GM12878 (cell line): ENCODE measurements around the gene KRTAP13-1. TPM values are rescaled to one million over a fixed set of nuclear protein-coding genes. Genes with fewer than 3 reads are reported as not detected.

Experiments
- IRF4 ChIP-seq: IDR thresholded peaks from 2 replicates; pipeline ENCODE4 v1.6.1; 2011; ENCODE audit warnings: low read depth, low read length
- KAT2A ChIP-seq: conservative IDR thresholded peaks from 2 replicates; pipeline ENCODE4 v1.6.1; 2011; ENCODE audit warnings: low read depth, low read length; ENCODE audit not compliant: control insufficient read depth
- NR2C2 ChIP-seq: IDR thresholded peaks from 2 replicates; pipeline ENCODE4 v1.6.1; 2011; ENCODE audit warnings: borderline replicate concordance, low read depth; ENCODE audit not compliant: control insufficient read depth, insufficient read length
- STAT3 ChIP-seq: IDR thresholded peaks from 2 replicates; pipeline ENCODE4 v1.6.1; 2011; ENCODE audit warnings: low read depth, low read length, improper control_type of control experiment
- SUZ12 ChIP-seq: fragments of 200-600 bp; sonication (generic); IDR thresholded peaks from one replicate; pipeline ENCODE4 v1.6.1; 2018; ENCODE audit warnings: antibody characterized with exemption, mild to moderate bottlenecking; ENCODE audit not compliant: unreplicated experiment
- TARDBP ChIP-seq: IDR thresholded peaks from 2 replicates; pipeline ENCODE4 v1.6.1; 2016; ENCODE audit warnings: borderline replicate concordance
- polyA plus RNA-seq, 11 experiments: library from polyadenylated mRNA; depleted of rRNA in 4 of 11; unstranded in 6 of 11; stranded (reverse) in 5 of 11; fragments of >200 nt; fragmentation: Nextera tagmentation in 4 of 11; fragmentation: Illumina TruSeq in 1 of 11; extraction: Ambion mirVana in 4 of 11; extraction: Trizol in 1 of 11; gene quantifications; 1 replicate in 1 of 11; 2 replicates in 10 of 11; pipeline versions ENCODE4 v1.2.1 to v1.2.3, GENCODE V29; 2011 to 2016; ENCODE audit warnings: inconsistent platforms in 2 of 11, missing spikeins in 2 of 11, low read depth in 1 of 11
- total RNA-seq, 4 experiments: library from RNA; depleted of rRNA in 3 of 4; stranded (reverse); fragments of >200 nt in 3 of 4; fragmentation: Illumina TruSeq in 1 of 4; extraction: Trizol in 1 of 4; gene quantifications; 2 replicates each; pipeline versions ENCODE4 v1.2.1 to v1.2.3, GENCODE V29; 2013 to 2021
- TF ChIP-seq, protein P1 (sequence below): IDR thresholded peaks from 2 replicates; pipeline ENCODE4 v1.6.1; 2012; ENCODE audit warnings: improper control_type of control experiment, low read depth, low read length; ENCODE audit not compliant: insufficient replicate concordance
- TF ChIP-seq, protein P2 (sequence below): fragments of 450-650 bp; IDR thresholded peaks from 2 replicates; pipeline ENCODE4 v1.6.1; 2017; ENCODE audit warnings: borderline replicate concordance
- TF ChIP-seq, protein P3 (sequence below): fragments of 450-650 bp; IDR thresholded peaks from 2 replicates; pipeline ENCODE4 v1.6.1; 2014; ENCODE audit warnings: mild to moderate bottlenecking

The KRTAP13-1 gene
- total and polyA plus RNA-seq, 10 of the 15 experiments (the other 5 are each of a cell fraction or from before 2014, with no cell fraction given) = not detected

DNA sequence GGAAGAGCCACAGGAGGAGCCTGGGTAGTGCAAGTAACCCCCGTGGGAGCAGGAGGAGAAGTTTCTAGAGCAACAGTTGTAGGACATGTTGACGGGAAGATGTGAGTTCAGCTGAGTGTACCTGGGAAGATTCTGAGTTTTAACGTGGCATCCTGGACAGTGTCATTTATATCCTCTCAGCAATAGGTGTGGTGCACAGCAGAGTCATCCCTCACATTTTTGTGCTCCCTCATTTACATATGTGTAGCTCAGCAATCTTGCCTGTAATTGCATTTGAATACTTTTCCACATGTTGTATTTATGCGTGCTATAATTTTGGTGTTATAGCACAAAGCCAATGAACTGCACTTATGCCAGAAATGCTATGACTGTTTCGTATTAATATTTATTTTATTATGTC lies 30.0 kb downstream of the KRTAP13-1 start, which contains the start of gene KRTAP13-3 (continued):
- TF ChIP-seq, protein P1, sequence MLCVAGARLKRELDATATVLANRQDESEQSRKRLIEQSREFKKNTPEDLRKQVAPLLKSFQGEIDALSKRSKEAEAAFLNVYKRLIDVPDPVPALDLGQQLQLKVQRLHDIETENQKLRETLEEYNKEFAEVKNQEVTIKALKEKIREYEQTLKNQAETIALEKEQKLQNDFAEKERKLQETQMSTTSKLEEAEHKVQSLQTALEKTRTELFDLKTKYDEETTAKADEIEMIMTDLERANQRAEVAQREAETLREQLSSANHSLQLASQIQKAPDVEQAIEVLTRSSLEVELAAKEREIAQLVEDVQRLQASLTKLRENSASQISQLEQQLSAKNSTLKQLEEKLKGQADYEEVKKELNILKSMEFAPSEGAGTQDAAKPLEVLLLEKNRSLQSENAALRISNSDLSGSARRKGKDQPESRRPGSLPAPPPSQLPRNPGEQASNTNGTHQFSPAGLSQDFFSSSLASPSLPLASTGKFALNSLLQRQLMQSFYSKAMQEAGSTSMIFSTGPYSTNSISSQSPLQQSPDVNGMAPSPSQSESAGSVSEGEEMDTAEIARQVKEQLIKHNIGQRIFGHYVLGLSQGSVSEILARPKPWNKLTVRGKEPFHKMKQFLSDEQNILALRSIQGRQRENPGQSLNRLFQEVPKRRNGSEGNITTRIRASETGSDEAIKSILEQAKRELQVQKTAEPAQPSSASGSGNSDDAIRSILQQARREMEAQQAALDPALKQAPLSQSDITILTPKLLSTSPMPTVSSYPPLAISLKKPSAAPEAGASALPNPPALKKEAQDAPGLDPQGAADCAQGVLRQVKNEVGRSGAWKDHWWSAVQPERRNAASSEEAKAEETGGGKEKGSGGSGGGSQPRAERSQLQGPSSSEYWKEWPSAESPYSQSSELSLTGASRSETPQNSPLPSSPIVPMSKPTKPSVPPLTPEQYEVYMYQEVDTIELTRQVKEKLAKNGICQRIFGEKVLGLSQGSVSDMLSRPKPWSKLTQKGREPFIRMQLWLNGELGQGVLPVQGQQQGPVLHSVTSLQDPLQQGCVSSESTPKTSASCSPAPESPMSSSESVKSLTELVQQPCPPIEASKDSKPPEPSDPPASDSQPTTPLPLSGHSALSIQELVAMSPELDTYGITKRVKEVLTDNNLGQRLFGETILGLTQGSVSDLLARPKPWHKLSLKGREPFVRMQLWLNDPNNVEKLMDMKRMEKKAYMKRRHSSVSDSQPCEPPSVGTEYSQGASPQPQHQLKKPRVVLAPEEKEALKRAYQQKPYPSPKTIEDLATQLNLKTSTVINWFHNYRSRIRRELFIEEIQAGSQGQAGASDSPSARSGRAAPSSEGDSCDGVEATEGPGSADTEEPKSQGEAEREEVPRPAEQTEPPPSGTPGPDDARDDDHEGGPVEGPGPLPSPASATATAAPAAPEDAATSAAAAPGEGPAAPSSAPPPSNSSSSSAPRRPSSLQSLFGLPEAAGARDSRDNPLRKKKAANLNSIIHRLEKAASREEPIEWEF = no peak
- TF ChIP-seq TARDBP (no peak), KAT2A (no peak), STAT3 (no peak), IRF4 (no peak), NR2C2 (no peak), SUZ12 (no peak)
- TF ChIP-seq, protein P2, sequence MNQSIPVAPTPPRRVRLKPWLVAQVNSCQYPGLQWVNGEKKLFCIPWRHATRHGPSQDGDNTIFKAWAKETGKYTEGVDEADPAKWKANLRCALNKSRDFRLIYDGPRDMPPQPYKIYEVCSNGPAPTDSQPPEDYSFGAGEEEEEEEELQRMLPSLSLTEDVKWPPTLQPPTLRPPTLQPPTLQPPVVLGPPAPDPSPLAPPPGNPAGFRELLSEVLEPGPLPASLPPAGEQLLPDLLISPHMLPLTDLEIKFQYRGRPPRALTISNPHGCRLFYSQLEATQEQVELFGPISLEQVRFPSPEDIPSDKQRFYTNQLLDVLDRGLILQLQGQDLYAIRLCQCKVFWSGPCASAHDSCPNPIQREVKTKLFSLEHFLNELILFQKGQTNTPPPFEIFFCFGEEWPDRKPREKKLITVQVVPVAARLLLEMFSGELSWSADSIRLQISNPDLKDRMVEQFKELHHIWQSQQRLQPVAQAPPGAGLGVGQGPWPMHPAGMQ = no peak
- TF ChIP-seq, protein P3, sequence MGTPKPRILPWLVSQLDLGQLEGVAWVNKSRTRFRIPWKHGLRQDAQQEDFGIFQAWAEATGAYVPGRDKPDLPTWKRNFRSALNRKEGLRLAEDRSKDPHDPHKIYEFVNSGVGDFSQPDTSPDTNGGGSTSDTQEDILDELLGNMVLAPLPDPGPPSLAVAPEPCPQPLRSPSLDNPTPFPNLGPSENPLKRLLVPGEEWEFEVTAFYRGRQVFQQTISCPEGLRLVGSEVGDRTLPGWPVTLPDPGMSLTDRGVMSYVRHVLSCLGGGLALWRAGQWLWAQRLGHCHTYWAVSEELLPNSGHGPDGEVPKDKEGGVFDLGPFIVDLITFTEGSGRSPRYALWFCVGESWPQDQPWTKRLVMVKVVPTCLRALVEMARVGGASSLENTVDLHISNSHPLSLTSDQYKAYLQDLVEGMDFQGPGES = no peak
- TF ChIP-seq, all 136 proteins: peak for 0
